NCI-H460 (cell line): ENCODE results near the gene KCNQ4. TPM values are rescaled to one million over a fixed set of nuclear protein-coding genes. Genes with fewer than 3 reads are reported as not detected.

Source experiments
- DNase-seq: peaks from one replicate; pipeline ENCODE4 v3.0.0-alpha.2; 2016; ENCODE audit warnings: low read depth; ENCODE audit errors: extremely low read depth
- polyA plus RNA-seq: library from polyadenylated mRNA; depleted of rRNA; stranded (reverse); fragments of >200 nt; gene quantifications from 2 replicates; pipeline ENCODE4 v1.2.3, GENCODE V29; 2014; cell fraction: nucleus; rRNA removed
- total RNA-seq: library from RNA; depleted of rRNA; stranded (reverse); fragments of >200 nt; shearing (Covaris generic); gene quantifications from 2 replicates; pipeline ENCODE4 v1.2.3, GENCODE V29; 2014; rRNA removed

Gene KCNQ4
- 0.74 and 0.84 TPM in 2 replicates for total RNA-seq
- 0.55 and 0.81 TPM in 2 replicates for polyA plus RNA-seq

DNA sequence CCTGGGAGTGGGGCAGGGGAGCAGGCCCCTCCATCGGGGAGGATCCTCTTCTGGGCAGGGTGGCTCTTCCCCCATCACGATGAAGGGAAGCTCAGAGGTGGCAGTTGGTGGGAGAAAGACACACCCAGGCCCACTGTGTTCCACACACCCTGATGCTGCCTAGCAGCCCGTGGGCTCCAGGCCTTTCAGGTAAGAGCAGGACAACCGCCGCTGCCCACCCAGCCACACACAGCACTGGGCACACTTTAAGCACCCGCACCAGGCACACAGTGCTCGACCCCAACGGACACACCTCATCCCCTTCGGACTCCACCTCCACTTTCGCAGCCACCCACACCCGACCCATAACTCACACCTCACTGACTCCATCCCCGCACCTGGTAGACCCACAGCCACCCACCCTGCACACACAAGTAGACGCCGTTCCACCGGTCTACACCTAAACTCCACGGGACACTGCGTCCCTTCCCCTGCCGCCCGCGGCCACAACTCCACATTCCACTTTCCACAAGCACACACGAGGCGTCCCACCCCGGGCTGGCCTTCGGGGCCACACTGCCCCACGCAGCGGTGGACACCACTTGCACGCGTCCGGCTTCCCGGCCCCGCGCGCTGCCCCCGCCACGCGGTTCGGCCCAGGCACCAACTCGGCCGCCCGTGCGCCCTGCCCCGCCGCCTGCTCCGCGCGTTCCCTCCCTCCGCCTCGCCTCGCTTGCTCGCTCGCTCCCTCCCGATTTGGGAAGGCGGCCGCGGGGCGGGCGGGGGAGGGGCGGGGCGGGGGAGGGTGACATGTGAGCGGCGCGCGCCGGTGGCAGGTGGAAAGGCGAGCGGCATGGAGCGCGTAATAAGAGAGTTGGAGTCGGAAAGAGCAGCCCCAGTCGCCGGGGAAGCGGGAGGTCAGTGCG, at the start of gene KCNQ4:
KCNQ4 (plus strand) TSS at position 787 of the 905 bp plus-strand sequence. CDS start 307 bp downstream, outside the sequence.
- DNase-seq, result no peak

DNA sequence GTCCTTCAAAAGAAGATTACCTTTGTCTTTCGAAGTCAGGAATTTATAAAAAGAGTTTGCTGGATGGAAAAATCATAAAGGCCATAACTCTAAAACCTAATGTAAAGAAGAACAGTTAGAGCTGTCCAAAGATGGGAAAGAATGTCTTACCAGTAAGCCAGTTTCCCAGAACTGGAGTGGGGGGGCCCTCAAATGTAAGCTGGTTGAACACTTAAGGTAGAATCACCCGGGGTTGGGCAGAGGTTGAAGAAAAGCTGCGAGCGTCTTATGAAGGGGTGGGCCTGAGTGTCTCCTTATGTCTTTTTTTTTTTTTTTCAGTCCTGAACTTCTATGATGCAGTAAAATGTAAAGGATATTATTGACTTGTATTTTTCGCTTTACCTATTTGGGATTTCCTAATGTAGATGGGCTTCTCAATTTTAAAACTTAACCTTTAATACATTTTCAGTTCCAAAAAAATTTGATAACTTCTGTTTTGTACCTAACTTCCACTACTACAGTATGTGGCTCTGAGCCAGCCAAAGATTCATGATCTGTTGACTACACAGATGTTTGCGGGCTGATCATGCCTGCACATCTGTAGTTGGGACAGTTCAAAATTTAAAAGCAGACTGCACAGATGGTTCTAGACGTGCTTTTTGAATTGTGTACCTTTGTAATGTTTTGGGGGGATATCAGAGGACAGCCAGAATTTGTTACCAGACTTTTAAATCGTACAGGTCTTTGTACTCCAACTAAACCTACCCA, 48.5 kb upstream of the KCNQ4 start:
- DNase-seq, result no peak

GRCh38 chr1:40736085-40736531, 47.5 kb upstream of the KCNQ4 start:
- DNase-seq, result no peak

- no peak for DNase-seq
These were observed 44.8 kb upstream of the KCNQ4 start for GRCh38 chr1:40738831-40739230.

GRCh38 chr1:40739455-40740008, 44.1 kb upstream of the KCNQ4 start:
- DNase-seq, result no peak

DNA sequence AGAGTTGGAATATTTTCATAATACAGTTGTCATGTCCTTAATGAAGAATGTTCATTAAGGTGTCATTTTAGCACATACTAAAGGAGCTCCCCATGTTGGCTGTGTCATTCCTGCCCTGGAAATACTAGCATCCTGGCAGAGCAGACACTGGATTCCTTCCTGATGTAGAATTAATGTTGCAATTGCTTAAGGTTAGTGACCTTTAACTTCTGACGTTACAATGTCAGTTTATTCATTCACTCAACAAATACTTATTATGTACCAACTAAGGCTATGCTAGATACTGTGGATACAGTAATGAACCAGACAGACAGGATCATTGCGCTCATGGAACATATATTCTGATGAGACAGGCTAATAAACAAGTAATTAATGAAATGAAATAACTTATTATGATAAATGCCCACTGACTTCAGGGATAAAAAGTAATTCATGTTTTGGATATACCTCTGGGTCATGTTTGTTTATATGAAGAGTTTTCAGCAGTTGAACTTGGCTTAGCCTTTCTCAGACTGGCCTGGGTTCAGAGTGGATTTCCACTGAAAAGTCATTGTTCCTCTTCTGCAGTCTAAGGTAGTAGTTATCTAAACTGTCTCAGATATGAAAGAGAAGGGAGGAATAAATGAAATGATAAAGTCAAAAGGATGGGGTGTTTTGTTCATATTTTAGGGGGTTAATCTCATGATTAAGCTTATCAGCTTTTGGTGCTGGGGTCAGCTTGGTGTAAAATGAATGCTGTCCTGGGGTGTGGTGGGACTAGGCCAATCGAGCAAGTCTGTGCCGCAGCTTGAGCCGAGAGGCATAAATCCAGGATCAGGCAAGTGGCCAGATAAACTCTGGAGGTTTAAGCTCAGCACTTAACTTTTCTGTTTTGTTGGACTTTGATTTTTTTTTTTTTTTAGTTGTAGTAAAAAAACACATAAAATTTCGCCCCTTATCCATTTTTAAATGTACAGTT, 43.3 kb upstream of the KCNQ4 start:
- DNase-seq, result no peak

DNA sequence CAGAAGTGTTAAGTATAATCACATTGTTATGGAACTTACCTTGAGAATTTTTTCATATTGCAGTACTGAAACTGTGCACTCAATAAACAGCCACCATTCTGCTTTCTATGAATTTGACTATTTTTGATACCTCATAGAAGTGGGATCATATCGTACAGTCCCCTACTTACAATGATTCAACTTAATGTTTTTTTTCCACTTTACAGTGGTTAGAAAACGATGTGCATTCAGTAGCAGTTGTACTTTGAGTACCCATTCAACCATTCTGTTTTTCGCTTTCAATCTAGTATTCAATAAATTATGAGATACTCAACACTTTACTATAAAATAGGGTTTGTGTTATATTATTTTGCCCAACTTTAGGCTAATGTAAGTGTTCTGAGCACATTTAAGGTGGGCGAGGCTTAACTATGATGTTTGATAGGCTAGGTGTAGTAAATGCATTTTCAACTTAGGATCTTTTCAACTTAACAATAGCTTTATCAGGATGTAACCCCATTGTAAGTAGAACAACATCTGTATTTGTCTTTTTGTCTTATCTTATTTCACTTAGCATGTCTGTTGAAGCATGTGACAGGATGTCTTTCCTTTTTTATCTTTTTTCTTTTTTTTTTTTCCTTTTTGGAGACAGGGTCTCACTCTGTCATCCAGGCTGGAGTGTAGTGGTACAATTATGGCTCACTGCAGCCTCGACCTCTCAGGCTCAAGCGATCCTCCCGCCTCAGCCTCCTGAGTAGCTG, 42.4 kb upstream of the KCNQ4 start:
- DNase-seq, result no peak

DNA sequence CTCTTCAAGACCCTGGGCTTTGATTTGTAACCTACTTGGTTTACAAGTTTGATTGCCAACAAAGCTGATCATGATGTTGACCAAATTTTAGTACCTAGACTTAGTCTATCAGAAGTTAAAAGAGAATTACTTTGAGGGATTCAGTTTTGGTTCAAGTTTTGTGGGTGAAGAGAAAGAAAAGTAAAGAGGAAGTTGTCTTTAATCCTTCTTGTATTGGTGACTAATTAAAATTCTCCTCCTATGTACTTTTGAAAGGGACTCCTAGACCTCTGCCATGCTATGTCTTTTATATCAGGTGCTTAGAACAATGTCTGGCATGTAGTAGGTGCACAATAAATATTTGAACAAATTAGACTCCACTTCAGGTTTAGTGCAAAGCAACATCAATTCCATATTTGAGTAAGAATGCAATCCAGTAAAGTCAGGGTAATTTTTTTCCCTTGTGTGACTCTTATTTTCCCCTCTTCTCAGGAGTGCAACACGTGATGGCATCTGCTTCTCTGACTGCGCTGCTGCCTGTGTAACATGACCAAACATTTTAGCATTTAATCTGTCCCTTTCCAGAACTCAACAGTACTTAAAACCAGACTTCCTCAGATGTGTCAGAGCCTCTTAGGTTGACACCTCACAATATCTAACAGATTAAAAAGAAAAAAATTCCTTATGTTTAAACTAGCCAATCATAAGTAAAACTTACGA, 41.1 kb upstream of the KCNQ4 start:
- no peak for DNase-seq

DNA sequence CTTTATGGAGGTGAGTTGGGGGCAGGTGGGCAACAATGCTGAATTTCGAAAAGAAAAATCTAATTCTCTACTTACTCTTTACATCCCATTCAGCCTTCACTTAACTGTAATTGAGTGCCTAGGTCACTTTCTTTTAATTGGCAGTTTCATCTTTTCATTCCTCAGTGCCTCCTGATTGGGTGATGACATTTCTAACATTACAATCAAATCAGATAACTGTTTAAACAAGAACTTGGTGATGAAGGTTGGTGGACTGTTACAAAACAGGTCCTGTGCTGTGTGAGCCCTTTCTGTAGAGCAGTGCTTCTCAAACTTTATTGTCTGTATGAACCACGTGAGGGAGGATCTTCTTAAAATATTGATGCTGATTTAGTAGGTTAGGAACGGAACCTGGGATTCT, 40.1 kb upstream of the KCNQ4 start:
- no peak for DNase-seq

GRCh38 chr1:40743860-40744259, 39.7 kb upstream of the KCNQ4 start:
- DNase-seq, result no peak

GRCh38 chr1:40745176-40745575, 38.4 kb upstream of the KCNQ4 start:
- no peak for DNase-seq

GRCh38 chr1:40746344-40747090, 37.1 kb upstream of the KCNQ4 start:
- no peak for DNase-seq

DNA sequence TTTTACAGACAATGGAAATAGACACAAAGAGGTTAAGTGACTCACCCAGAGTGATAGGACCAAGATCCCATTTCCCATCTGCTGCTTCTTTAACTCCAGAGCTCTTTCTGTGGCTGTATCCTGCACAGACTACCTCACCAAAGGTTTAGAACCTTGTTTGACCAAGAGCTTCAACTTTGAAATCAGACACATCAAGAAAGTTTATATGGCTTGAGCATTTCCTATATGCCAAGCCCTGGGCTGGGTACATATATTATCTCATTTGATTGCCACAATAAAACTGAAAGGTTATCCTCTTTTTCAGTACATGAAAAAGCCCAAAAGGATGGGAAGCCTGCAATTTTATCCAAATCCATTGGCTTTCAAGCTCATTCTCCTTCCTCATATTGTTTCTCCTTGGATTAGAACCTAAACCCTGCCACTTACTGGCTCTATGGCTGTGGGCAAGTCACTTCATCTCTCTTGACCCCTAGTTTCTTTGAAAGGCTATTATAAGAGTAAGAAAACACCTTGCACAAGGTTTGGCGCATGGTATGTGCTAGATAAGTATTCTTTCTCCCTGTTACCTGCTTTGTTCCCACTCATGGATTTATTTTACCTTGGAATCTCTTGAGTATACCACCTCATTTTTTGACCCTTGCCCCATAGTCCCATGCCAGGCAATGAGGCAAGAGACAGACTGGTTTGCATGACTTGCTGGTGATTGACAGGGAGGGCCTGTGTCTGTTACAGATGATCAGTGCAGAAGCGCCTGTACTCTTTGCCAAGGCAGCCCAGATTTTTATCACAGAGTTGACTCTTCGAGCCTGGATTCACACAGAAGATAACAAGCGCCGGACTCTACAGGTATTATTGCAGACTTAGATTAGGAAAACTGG, 34.5 kb upstream of the KCNQ4 start:
- DNase-seq, result no peak

DNA sequence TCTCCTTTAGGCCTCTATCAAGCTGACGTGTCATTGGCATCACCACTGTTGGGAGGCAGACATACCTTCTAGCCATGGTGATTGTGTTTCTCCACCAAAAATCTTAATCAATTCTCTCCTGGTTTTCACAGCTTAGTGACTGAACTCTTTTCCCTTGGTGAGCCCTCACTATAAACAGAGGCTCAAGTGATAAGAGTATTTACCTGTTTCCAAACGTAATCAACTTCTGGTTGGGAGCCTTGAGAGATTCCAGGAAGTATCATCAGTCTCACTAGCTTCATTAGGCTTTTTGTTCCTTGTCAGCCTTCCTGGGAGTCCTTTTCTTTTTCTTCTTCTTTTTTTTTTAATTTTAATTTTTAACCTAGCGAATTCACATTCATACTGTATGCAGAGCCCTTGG, 33.8 kb upstream of the KCNQ4 start:
- DNase-seq, result no peak

DNA sequence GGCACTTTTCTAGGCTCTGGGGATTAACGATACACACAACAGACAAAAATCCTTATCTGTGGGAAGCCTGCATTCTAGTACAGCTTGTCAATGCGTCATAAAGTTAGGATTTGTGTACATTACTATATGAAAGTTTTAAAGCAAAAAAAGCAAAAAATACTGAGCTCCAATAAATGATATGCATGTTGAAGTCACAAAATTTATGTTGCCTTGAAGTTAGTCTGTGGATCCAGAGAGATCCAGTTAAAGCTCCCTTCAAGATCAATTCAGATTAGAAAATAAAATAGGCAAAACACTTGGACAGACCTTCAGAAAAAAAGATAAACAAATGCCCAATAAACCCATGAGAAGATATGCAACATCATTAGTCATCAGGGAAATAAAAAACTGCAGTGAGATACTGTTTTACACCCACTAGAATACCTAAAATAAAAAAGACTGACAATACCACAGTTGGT, 33.1 kb upstream of the KCNQ4 start:
- DNase-seq, result no peak

- DNase-seq, result no peak
These were observed 31.8 kb upstream of the KCNQ4 start for GRCh38 chr1:40751802-40752201.
